ENCODE results near the gene GLIPR2.
A peak's percentile ranks its signal among the peaks of the same experiment; 100 is the strongest.

Gene GLIPR2

DNA sequence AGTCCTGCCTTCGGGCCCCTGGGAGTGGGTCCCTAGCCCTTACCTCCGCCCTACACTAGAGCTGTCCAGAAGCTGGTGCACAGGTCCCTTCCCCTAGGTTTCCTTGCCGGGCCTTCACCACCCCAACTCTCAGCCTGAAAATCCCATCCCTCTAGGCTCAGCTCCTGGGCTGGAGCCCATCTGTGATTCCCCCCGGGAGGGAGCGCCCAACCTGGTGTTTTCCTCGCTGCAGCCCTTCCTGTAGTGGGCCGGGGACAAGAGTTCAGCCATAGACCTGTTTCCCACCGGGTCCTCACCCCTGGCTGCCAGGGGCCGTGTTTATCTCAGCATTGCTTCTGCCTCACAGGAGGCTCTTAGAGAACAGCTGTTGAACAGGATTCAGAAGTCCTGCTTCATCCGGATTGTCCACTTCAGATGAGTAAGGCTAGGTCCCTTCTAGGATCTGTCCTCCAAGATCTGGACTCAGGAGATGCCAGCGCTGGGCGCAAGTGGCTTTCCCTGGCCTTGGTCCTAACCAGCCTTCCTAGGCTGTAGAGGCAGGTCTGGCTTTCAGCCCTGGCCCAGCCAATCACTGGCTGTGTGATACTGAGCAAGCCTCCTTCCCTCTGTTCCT, 965 bp downstream of the GLIPR2 start:
- Histone ChIP-seq H2AK5ac (ENCODE audit: low read depth, low read length) (no peak overlapping the region), H4K91ac (ENCODE audit: low read depth, low read length, poor library complexity) (no peak overlapping the region), H2AFZ (ENCODE audit: low read length) (peak overlapping the region; percentile 92), H3K14ac (ENCODE audit: low read length) (no peak overlapping the region), H3K27ac (replicated peaks; ENCODE audit: low read length) (no peak overlapping the region), H3K18ac (ENCODE audit: low read length) (no peak overlapping the region), H2BK120ac (ENCODE audit: low read depth, low read length) (no peak overlapping the region), H3K4me1 (ENCODE audit: control insufficient read depth in 2 of 2, insufficient read depth in 1 of 2, low read depth in 1 of 2, low read length in 2 of 2) (peaks cover 14 to 15% of the 10 kb centered on the region in 2 donors), H2BK5ac (ENCODE audit: low read length) (no peak overlapping the region), H3K27me3 (ENCODE audit: control insufficient read depth in 3 of 3, insufficient read depth in 3 of 3, low read depth in 1 of 3, low read length in 3 of 3) (peaks cover 0 to 44% (median 24%) of the 10 kb centered on the region in 3 experiments), H3K79me1 (ENCODE audit: low read depth, low read length) (no peaks in the 10 kb centered on the region), H4K8ac (ENCODE audit: low read depth, low read length) (no peak overlapping the region), H3K4me3 (ENCODE audit: low read length in 2 of 2) (peak overlapping the region; percentile 53 to 91), H3K9me3 (replicated peaks in 1 of 2; ENCODE audit: control insufficient read depth in 2 of 2, insufficient read depth in 1 of 2, low read depth in 1 of 2, low read length in 2 of 2) (no peaks in the 10 kb centered on the region), H2BK12ac (ENCODE audit: low read length) (no peak overlapping the region), H3K4ac (ENCODE audit: low read length) (no peak overlapping the region), H3K9ac (ENCODE audit: low read depth, low read length, poor library complexity) (peak overlapping the region; percentile 71), H3K36me3 (replicated peaks in 1 of 2; ENCODE audit: control insufficient read depth in 2 of 2, insufficient read depth in 2 of 2, low read length in 2 of 2) (no peaks in the 10 kb centered on the region), H2BK15ac (ENCODE audit: low read length) (no peak overlapping the region), H3K23ac (ENCODE audit: low read depth, low read length, poor library complexity) (no peak overlapping the region), H3K4me2 (ENCODE audit: insufficient read depth, low read length, poor library complexity, severe bottlenecking) (peak overlapping the region; percentile 83)
- DNase-seq (ENCODE audit: low spot score): no peak
- WGBS, 2 donors (ENCODE audit: extremely low coverage in 2 of 2, insufficient read length in 2 of 2, insufficient replicate concordance in 1 of 2): no CpG with 5 or more reads among the region's 12 CpGs

GRCh38 chr9:36138496-36138895, 2.0 kb downstream of the GLIPR2 start:
- Histone ChIP-seq H3K9ac (ENCODE audit: low read depth, low read length, poor library complexity) (no peak overlapping the region), H2BK5ac (ENCODE audit: low read length) (no peak overlapping the region), H3K36me3 (replicated peaks in 1 of 2; ENCODE audit: control insufficient read depth in 2 of 2, insufficient read depth in 2 of 2, low read length in 2 of 2) (peaks cover 3 to 4% of the 10 kb centered on the region in 2 donors), H4K91ac (ENCODE audit: low read depth, low read length, poor library complexity) (no peak overlapping the region), H3K14ac (ENCODE audit: low read length) (no peak overlapping the region), H3K9me3 (replicated peaks in 1 of 2; ENCODE audit: control insufficient read depth in 2 of 2, insufficient read depth in 1 of 2, low read depth in 1 of 2, low read length in 2 of 2) (no peaks in the 10 kb centered on the region), H2BK120ac (ENCODE audit: low read depth, low read length) (no peak overlapping the region), H2AK5ac (ENCODE audit: low read depth, low read length) (no peak overlapping the region), H3K27me3 (ENCODE audit: control insufficient read depth in 3 of 3, insufficient read depth in 3 of 3, low read depth in 1 of 3, low read length in 3 of 3) (peaks cover 0 to 34% (median 24%) of the 10 kb centered on the region in 3 experiments), H3K23ac (ENCODE audit: low read depth, low read length, poor library complexity) (no peak overlapping the region), H3K18ac (ENCODE audit: low read length) (no peak overlapping the region), H3K4ac (ENCODE audit: low read length) (no peak overlapping the region), H3K79me1 (ENCODE audit: low read depth, low read length) (no peaks in the 10 kb centered on the region), H2BK12ac (ENCODE audit: low read length) (no peak overlapping the region), H3K4me2 (ENCODE audit: insufficient read depth, low read length, poor library complexity, severe bottlenecking) (no peak overlapping the region), H2AFZ (ENCODE audit: low read length) (no peak overlapping the region), H2BK15ac (ENCODE audit: low read length) (no peak overlapping the region), H3K4me3 (ENCODE audit: low read length in 2 of 2) (no peak overlapping the region), H3K27ac (replicated peaks; ENCODE audit: low read length) (no peak overlapping the region), H3K4me1 (ENCODE audit: control insufficient read depth in 2 of 2, insufficient read depth in 1 of 2, low read depth in 1 of 2, low read length in 2 of 2) (peaks cover 14 to 15% of the 10 kb centered on the region in 2 donors), H4K8ac (ENCODE audit: low read depth, low read length) (no peak overlapping the region)
- no peak for DNase-seq (ENCODE audit: low spot score)
- no CpG with 5 or more reads among the region's 10 CpGs for WGBS, 2 donors (ENCODE audit: extremely low coverage in 2 of 2, insufficient read length in 2 of 2, insufficient replicate concordance in 1 of 2)

DNA sequence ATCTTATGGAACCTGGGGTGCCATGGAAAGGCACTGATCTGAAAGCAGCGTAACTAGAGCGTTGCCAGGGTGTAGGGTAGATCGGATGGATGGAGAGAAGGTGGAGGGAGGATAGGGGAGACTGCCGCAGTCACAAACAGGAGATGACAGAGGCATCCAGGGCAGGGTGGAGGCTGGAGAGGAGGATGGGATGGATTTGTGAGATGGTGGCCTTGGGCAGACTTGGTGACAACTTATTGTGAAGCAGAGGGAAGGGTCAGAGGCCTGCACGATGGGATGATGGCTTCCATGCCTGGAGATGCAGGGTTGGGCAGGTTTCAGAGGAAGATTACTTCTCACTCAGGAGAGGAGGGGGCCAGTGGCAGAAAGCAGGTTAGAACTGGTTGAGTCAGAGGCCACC, 2.4 kb downstream of the GLIPR2 start:
- Histone ChIP-seq H3K4me1 (ENCODE audit: control insufficient read depth in 2 of 2, insufficient read depth in 1 of 2, low read depth in 1 of 2, low read length in 2 of 2) (peaks cover 14 to 15% of the 10 kb centered on the region in 2 donors), H3K14ac (ENCODE audit: low read length) (no peak overlapping the region), H3K23ac (ENCODE audit: low read depth, low read length, poor library complexity) (no peak overlapping the region), H3K4ac (ENCODE audit: low read length) (no peak overlapping the region), H3K18ac (ENCODE audit: low read length) (no peak overlapping the region), H3K9me3 (replicated peaks in 1 of 2; ENCODE audit: control insufficient read depth in 2 of 2, insufficient read depth in 1 of 2, low read depth in 1 of 2, low read length in 2 of 2) (no peaks in the 10 kb centered on the region), H2AK5ac (ENCODE audit: low read depth, low read length) (no peak overlapping the region), H3K9ac (ENCODE audit: low read depth, low read length, poor library complexity) (no peak overlapping the region), H2BK5ac (ENCODE audit: low read length) (no peak overlapping the region), H3K4me3 (ENCODE audit: low read length in 2 of 2) (peak overlapping the region in 1 of 2 donors; percentile 3), H2BK15ac (ENCODE audit: low read length) (no peak overlapping the region), H4K8ac (ENCODE audit: low read depth, low read length) (no peak overlapping the region), H2BK12ac (ENCODE audit: low read length) (no peak overlapping the region), H3K36me3 (replicated peaks in 1 of 2; ENCODE audit: control insufficient read depth in 2 of 2, insufficient read depth in 2 of 2, low read length in 2 of 2) (peaks cover 5 to 8% of the 10 kb centered on the region in 2 donors), H4K91ac (ENCODE audit: low read depth, low read length, poor library complexity) (no peak overlapping the region), H2BK120ac (ENCODE audit: low read depth, low read length) (no peak overlapping the region), H3K4me2 (ENCODE audit: insufficient read depth, low read length, poor library complexity, severe bottlenecking) (no peak overlapping the region), H2AFZ (ENCODE audit: low read length) (no peak overlapping the region), H3K27me3 (ENCODE audit: control insufficient read depth in 3 of 3, insufficient read depth in 3 of 3, low read depth in 1 of 3, low read length in 3 of 3) (peaks cover 0 to 30% (median 24%) of the 10 kb centered on the region in 3 experiments), H3K79me1 (ENCODE audit: low read depth, low read length) (no peaks in the 10 kb centered on the region), H3K27ac (replicated peaks; ENCODE audit: low read length) (no peak overlapping the region)
- no CpG with 5 or more reads among the region's 5 CpGs for WGBS, 2 donors (ENCODE audit: extremely low coverage in 2 of 2, insufficient read length in 2 of 2, insufficient replicate concordance in 1 of 2)
- no peak for DNase-seq (ENCODE audit: low spot score)

DNA sequence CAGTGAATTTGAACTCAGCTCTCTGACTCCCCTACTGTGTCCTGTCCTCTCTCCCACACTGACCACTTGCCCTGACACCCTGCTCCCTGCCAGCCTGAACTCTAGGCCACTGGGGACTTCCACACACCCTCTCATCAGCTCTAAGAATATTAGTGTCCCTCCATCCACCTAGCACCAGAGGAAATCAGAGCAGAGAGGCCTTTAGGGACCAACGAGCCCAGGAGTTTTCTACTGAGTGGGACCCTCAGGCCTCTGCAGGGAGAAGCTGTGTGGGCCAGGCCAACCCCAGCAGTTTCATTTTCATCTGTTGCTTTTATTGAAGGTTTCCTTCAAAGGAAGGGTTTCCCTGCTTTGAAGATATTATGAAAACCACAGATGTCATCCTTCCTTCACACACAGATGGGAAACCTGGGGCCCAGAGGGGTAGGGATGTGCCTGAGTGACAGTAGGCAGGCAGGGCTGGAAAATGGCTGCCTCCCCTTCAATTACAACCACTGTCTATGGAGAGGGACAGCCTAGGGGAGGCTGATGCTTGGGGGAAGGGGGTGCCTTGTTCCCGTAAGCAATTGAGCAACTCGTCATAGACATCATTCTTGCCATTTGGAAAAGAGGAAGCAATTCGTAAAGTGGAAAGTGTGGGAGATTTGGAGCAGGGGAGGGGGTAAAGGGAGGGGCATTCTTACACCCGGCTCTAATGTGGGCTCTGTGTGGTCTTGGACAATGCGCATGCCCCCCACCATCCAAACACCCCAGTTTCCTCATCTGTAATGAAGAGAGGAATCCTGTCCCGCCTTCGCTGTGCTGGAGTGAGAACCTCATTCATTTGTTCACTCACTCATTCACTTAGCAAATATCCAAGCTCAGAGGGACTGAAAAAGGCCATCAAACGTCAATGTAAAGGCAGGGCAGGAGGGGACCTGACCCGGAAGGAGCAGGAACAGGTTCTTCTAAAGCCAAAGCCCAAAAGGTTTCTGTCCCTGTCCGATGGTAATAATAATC, 3.9 kb downstream of the GLIPR2 start:
- no peak overlapping the region for H2BK12ac ChIP-seq (ENCODE audit: low read length)
- no peak overlapping the region for H3K4me3 ChIP-seq (ENCODE audit: low read length in 2 of 2)
- WGBS, 2 donors (ENCODE audit: extremely low coverage in 2 of 2, insufficient read length in 2 of 2, insufficient replicate concordance in 1 of 2): no CpG with 5 or more reads among the region's 11 CpGs
- no peak overlapping the region for H2AK5ac ChIP-seq (ENCODE audit: low read depth, low read length)
- peaks cover 8 to 9% of the 10 kb centered on the region in 2 donors for H3K36me3 ChIP-seq (replicated peaks in 1 of 2; ENCODE audit: control insufficient read depth in 2 of 2, insufficient read depth in 2 of 2, low read length in 2 of 2)
- no peak overlapping the region for H4K91ac ChIP-seq (ENCODE audit: low read depth, low read length, poor library complexity)
- no peak overlapping the region for H3K4ac ChIP-seq (ENCODE audit: low read length)
- no peak overlapping the region for H3K14ac ChIP-seq (ENCODE audit: low read length)
- no peak overlapping the region for H3K4me2 ChIP-seq (ENCODE audit: insufficient read depth, low read length, poor library complexity, severe bottlenecking)
- H3K9ac ChIP-seq (ENCODE audit: low read depth, low read length, poor library complexity): no peak overlapping the region
- H3K79me1 ChIP-seq (ENCODE audit: low read depth, low read length): no peaks in the 10 kb centered on the region
- peaks cover 11 to 12% of the 10 kb centered on the region in 2 donors for H3K4me1 ChIP-seq (ENCODE audit: control insufficient read depth in 2 of 2, insufficient read depth in 1 of 2, low read depth in 1 of 2, low read length in 2 of 2)
- no peak overlapping the region for H3K23ac ChIP-seq (ENCODE audit: low read depth, low read length, poor library complexity)
- H2BK5ac ChIP-seq (ENCODE audit: low read length): no peak overlapping the region
- H3K18ac ChIP-seq (ENCODE audit: low read length): no peak overlapping the region
- no peak overlapping the region for H2BK120ac ChIP-seq (ENCODE audit: low read depth, low read length)
- peaks cover 3% of the 10 kb centered on the region in 2 donors for H3K9me3 ChIP-seq (replicated peaks in 1 of 2; ENCODE audit: control insufficient read depth in 2 of 2, insufficient read depth in 1 of 2, low read depth in 1 of 2, low read length in 2 of 2)
- no peak overlapping the region for H4K8ac ChIP-seq (ENCODE audit: low read depth, low read length)
- H2BK15ac ChIP-seq (ENCODE audit: low read length): no peak overlapping the region
- H3K27me3 ChIP-seq (ENCODE audit: control insufficient read depth in 3 of 3, insufficient read depth in 3 of 3, low read depth in 1 of 3, low read length in 3 of 3): peaks cover 0 to 18% (median 16%) of the 10 kb centered on the region in 3 experiments
- no peak for DNase-seq (ENCODE audit: low spot score)
- no peak overlapping the region for H3K27ac ChIP-seq (replicated peaks; ENCODE audit: low read length)
- H2AFZ ChIP-seq (ENCODE audit: low read length): peak overlapping the region; percentile 35
